ENCODE measurements around the gene ADGRF3.

The ADGRF3 gene

GRCh38 chr2:26318950-26319349 is 27.6 kb downstream of the ADGRF3 start:
- DNase-seq (ENCODE audit: low spot score) = no peak
- TF ChIP-seq CTCF (IDR thresholded peaks at IDR 0.05; ENCODE audit: extremely low read depth, insufficient read depth, missing control alignments) = no peak
- in situ Hi-C loops (cut with MboI; ENCODE audit: low pct_unique_long_range_greater_than_20kb, low sequenced_read_pairs, unreplicated experiment) = no loop called here

GRCh38 chr2:26317377-26318105 is 29.0 kb downstream of the ADGRF3 start:
- no peak for TF ChIP-seq CTCF (IDR thresholded peaks at IDR 0.05; ENCODE audit: extremely low read depth, insufficient read depth, missing control alignments)
- DNase-seq (ENCODE audit: low spot score) = no peak
- in situ Hi-C loops (cut with MboI; ENCODE audit: low pct_unique_long_range_greater_than_20kb, low sequenced_read_pairs, unreplicated experiment) = no loop called here

- in situ Hi-C loops (cut with MboI; ENCODE audit: low pct_unique_long_range_greater_than_20kb, low sequenced_read_pairs, unreplicated experiment) = no loop called here
- no peak for DNase-seq (ENCODE audit: low spot score)
- TF ChIP-seq CTCF (IDR thresholded peaks at IDR 0.05; ENCODE audit: extremely low read depth, insufficient read depth, missing control alignments) = no peak
Measured at GRCh38 chr2:26316845-26317244, 29.7 kb downstream of the ADGRF3 start.

- in situ Hi-C loops (cut with MboI; ENCODE audit: low pct_unique_long_range_greater_than_20kb, low sequenced_read_pairs, unreplicated experiment) = no loop called here
- TF ChIP-seq CTCF (IDR thresholded peaks at IDR 0.05; ENCODE audit: extremely low read depth, insufficient read depth, missing control alignments) = peak; percentile 7
- DNase-seq (ENCODE audit: low spot score) = peak; percentile 31
Measured at GRCh38 chr2:26316041-26316440, 30.5 kb downstream of the ADGRF3 start.

- in situ Hi-C loops (cut with MboI; ENCODE audit: low pct_unique_long_range_greater_than_20kb, low sequenced_read_pairs, unreplicated experiment) = no loop called here
- TF ChIP-seq CTCF (IDR thresholded peaks at IDR 0.05; ENCODE audit: extremely low read depth, insufficient read depth, missing control alignments) = peak; percentile 9
- DNase-seq (ENCODE audit: low spot score) = no peak
Measured at GRCh38 chr2:26314243-26314642, 32.3 kb downstream of the ADGRF3 start.

- in situ Hi-C loops (cut with MboI; ENCODE audit: low pct_unique_long_range_greater_than_20kb, low sequenced_read_pairs, unreplicated experiment) = no loop called here
- DNase-seq (ENCODE audit: low spot score) = no peak
- no peak for TF ChIP-seq CTCF (IDR thresholded peaks at IDR 0.05; ENCODE audit: extremely low read depth, insufficient read depth, missing control alignments)
Measured at GRCh38 chr2:26313446-26313845, 33.1 kb downstream of the ADGRF3 start.

Measured in GM13977 (cell line).